Panc1 (cell line): ENCODE results near the gene CCN6. TPM values are rescaled to one million over a fixed set of nuclear protein-coding genes. Genes with fewer than 3 reads are reported as not detected.

Experiments used
- ATAC-seq: fragments of 200-7000 bp; cut with Tn5 transposase; 2 replicates; pipeline ENCODE4 v1.9.1; 2020; ENCODE audit warnings: mild to moderate bottlenecking, moderate library complexity
- BruUV-seq: library from RNA; stranded (reverse); fragments of 400-500 nt; replicated peaks from 2 replicates; lab custom pipeline; 2021; lab: Mats Ljungman, UMichigan
- CTCF ChIA-PET: fragments of 300-600 bp; sonication (Branson Sonifier 250); formaldehyde crosslinking; loops from one replicate; lab custom pipeline; 2022; ENCODE audit warnings: antibody characterized with exemption; lab: Charles Lee
- POLR2A ChIA-PET: fragments of 300-600 bp; sonication (Branson Sonifier 250); formaldehyde crosslinking; loops from one replicate; lab custom pipeline; 2022; ENCODE audit warnings: antibody characterized with exemption; lab: Charles Lee
- DNase-seq: peaks from one replicate; pipeline ENCODE4 v3.0.0-alpha.2; 2010; ENCODE audit warnings: low read depth, low spot score
- H3K27ac ChIP-seq: 2 replicates; pipeline ENCODE4 v1.5.1; 2011; ENCODE audit warnings: mild to moderate bottlenecking, low read length, inconsistent platforms
- H3K27me3 ChIP-seq: fragments of 200-500 bp; sonication (Bioruptor generic); 2 replicates; pipeline ENCODE4 v1.6.0; 2014; ENCODE audit warnings: low read length, inconsistent platforms; ENCODE audit not compliant: control insufficient read depth, insufficient read depth
- H3K36me3 ChIP-seq: fragments of 200-500 bp; sonication (Bioruptor generic); 2 replicates; pipeline ENCODE4 v1.5.1; 2014; ENCODE audit warnings: inconsistent platforms, mild to moderate bottlenecking, low read length, moderate library complexity; ENCODE audit not compliant: control insufficient read depth, insufficient read depth
- H3K4me1 ChIP-seq: 2 replicates; pipeline ENCODE4 v1.5.1; 2011; ENCODE audit warnings: inconsistent platforms, mild to moderate bottlenecking, low read length, moderate library complexity; ENCODE audit not compliant: control insufficient read depth, insufficient read depth
- H3K4me3 ChIP-seq, 2 experiments: 2 replicates each; pipeline ENCODE4 v1.5.1; 2011 to 2012; ENCODE audit warnings: low read depth in 2 of 2, low read length in 2 of 2, mild to moderate bottlenecking in 2 of 2, inconsistent platforms in 1 of 2, moderate library complexity in 1 of 2
- H3K9me3 ChIP-seq: fragments of 200-500 bp; sonication (Bioruptor generic); 2 replicates; pipeline ENCODE4 v1.5.1; 2014; ENCODE audit warnings: low read depth, mild to moderate bottlenecking, inconsistent platforms, low read length, moderate library complexity; ENCODE audit not compliant: control insufficient read depth, insufficient read depth
- POLR2AphosphoS5 ChIP-seq: IDR thresholded peaks from 2 replicates; pipeline ENCODE4 v1.6.1; 2012; ENCODE audit warnings: mild to moderate bottlenecking, low read depth, low read length, moderate library complexity
- SIN3A ChIP-seq: IDR thresholded peaks from 2 replicates; pipeline ENCODE4 v1.6.1; 2012; ENCODE audit warnings: low read depth, mild to moderate bottlenecking, low read length, moderate library complexity, borderline replicate concordance; ENCODE audit not compliant: insufficient read depth
- TCF7L2 ChIP-seq: IDR thresholded peaks from 2 replicates; pipeline ENCODE4 v1.6.1; 2011; ENCODE audit warnings: mild to moderate bottlenecking, low read depth, low read length, inconsistent platforms
- in situ Hi-C: cut with HindIII; loops from 2 replicates; pipeline ENCODE4 v1.10.0; 2016; ENCODE audit warnings: low sequenced_read_pairs, low pct_unique_long_range_greater_than_20kb
- intact Hi-C: fragments of 100-400 bp; cut with micrococcal nuclease; formaldehyde crosslinking; loops from one replicate; pipeline ENCODE4 v1.10.0; 2022; ENCODE audit not compliant: unreplicated experiment
- total RNA-seq: library from RNA; stranded (reverse); gene quantifications from one replicate; pipeline ENCODE4 v1.2.1, GENCODE V29; 2021; ENCODE audit not compliant: unreplicated experiment
- TF ChIP-seq, protein P1 (sequence below), 2 experiments: IDR thresholded peaks; 2 replicates each; pipeline ENCODE4 v1.6.1; 2011 to 2012; ENCODE audit warnings: low read depth in 2 of 2, control low read depth in 1 of 2, low read length in 1 of 2, mild to moderate bottlenecking in 1 of 2, moderate library complexity in 1 of 2; ENCODE audit not compliant: insufficient read depth in 1 of 2
- TF ChIP-seq, protein P2 (sequence below): fragments of 450-650 bp; IDR thresholded peaks from 2 replicates; pipeline ENCODE4 v1.5.1; 2017; ENCODE audit warnings: mild to moderate bottlenecking

CCN6 gene
- total RNA-seq, 1 experiment from 2014 or later = 3.0 TPM

DNA sequence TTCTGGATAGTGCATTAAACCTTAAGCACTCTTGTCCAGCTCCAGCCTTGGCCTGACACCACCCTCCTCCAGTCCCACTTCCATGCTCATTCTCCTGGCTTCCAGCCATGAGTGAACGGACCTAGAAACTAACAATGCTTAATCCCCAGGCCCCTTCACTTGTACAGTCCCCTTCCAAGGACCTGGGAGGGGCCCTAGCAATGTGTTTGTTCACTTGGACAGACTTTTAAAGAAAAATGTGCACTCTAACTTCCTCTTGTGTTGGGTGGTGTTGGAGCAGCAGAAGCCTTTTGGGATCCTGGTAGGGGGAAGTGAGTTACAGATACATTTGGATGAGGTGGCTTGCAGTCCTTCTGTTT lies 48.9 kb upstream of the CCN6 start:
- in situ Hi-C loops = no loop called here

DNA sequence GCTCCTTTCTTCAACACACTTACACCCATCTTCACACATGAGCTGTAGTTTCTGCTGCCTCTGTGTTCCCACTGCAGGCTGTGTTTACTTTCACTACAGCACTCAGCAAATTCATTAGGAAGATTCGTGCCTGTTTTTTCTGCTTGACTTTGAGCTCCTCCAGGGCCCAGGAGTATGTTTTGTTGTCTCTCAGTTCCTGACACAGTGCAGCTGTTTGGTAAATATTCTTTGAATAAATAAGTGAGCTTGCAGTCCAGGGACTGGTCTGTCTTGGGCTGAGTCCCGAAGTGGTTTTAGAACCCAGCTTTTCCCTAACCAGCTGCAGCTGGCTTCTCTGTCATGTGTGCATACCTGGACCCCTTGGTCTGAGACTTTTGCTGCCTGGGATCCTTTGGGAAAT lies 46.6 kb upstream of the CCN6 start:
- no TSS peak for BruUV-seq
- TF ChIP-seq POLR2AphosphoS5 (no peak), SIN3A (no peak), TCF7L2 (no peak)
- TF ChIP-seq, protein P1, sequence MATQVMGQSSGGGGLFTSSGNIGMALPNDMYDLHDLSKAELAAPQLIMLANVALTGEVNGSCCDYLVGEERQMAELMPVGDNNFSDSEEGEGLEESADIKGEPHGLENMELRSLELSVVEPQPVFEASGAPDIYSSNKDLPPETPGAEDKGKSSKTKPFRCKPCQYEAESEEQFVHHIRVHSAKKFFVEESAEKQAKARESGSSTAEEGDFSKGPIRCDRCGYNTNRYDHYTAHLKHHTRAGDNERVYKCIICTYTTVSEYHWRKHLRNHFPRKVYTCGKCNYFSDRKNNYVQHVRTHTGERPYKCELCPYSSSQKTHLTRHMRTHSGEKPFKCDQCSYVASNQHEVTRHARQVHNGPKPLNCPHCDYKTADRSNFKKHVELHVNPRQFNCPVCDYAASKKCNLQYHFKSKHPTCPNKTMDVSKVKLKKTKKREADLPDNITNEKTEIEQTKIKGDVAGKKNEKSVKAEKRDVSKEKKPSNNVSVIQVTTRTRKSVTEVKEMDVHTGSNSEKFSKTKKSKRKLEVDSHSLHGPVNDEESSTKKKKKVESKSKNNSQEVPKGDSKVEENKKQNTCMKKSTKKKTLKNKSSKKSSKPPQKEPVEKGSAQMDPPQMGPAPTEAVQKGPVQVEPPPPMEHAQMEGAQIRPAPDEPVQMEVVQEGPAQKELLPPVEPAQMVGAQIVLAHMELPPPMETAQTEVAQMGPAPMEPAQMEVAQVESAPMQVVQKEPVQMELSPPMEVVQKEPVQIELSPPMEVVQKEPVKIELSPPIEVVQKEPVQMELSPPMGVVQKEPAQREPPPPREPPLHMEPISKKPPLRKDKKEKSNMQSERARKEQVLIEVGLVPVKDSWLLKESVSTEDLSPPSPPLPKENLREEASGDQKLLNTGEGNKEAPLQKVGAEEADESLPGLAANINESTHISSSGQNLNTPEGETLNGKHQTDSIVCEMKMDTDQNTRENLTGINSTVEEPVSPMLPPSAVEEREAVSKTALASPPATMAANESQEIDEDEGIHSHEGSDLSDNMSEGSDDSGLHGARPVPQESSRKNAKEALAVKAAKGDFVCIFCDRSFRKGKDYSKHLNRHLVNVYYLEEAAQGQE (IDR thresholded peaks at IDR 0.05; ENCODE audit: insufficient read depth in 1 of 2, low read depth in 2 of 2, low read length in 1 of 2) = no peak
- TF ChIP-seq, protein P2, sequence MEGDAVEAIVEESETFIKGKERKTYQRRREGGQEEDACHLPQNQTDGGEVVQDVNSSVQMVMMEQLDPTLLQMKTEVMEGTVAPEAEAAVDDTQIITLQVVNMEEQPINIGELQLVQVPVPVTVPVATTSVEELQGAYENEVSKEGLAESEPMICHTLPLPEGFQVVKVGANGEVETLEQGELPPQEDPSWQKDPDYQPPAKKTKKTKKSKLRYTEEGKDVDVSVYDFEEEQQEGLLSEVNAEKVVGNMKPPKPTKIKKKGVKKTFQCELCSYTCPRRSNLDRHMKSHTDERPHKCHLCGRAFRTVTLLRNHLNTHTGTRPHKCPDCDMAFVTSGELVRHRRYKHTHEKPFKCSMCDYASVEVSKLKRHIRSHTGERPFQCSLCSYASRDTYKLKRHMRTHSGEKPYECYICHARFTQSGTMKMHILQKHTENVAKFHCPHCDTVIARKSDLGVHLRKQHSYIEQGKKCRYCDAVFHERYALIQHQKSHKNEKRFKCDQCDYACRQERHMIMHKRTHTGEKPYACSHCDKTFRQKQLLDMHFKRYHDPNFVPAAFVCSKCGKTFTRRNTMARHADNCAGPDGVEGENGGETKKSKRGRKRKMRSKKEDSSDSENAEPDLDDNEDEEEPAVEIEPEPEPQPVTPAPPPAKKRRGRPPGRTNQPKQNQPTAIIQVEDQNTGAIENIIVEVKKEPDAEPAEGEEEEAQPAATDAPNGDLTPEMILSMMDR = no peak
- H3K27me3 ChIP-seq = peaks cover 7% of the 10 kb centered on the region
- ATAC-seq (0 out of 2 replicates have a peak, but pooled peaks have one; percentile 12), DNase-seq (no peak)
- no peaks in the 10 kb centered on the region for H3K9me3 ChIP-seq
- no peaks in the 10 kb centered on the region for H3K4me1 ChIP-seq
- in situ Hi-C loops = no loop called here
- ChIA-PET POLR2A (no interaction called here), CTCF (interaction anchor here (0.6 to 1.1 kb wide), 2 partner anchors 10 to 11 kb away, joined by 3 to 5 read pairs; no protein-coding TSS in a partner anchor)
- no peaks in the 10 kb centered on the region for H3K36me3 ChIP-seq
- H3K27ac ChIP-seq = no peak overlapping the region
- intact Hi-C loops = no loop called here
- no peak overlapping the region for H3K4me3 ChIP-seq

More for the DNA sequence above, 48.9 kb upstream of the CCN6 start:
- peaks cover 14% of the 10 kb centered on the region for H3K27me3 ChIP-seq
- H3K9me3 ChIP-seq = no peaks in the 10 kb centered on the region
- intact Hi-C loops = no loop called here
- DNase-seq = no peak
- TF ChIP-seq SIN3A (no peak), TCF7L2 (no peak), POLR2AphosphoS5 (no peak)
- TF ChIP-seq, protein P2 = no peak
- TF ChIP-seq, protein P1 (IDR thresholded peaks at IDR 0.05; ENCODE audit: insufficient read depth in 1 of 2, low read depth in 2 of 2, low read length in 1 of 2) = no peak
- H3K27ac ChIP-seq = no peak overlapping the region
- no peak overlapping the region for H3K4me3 ChIP-seq
- no peaks in the 10 kb centered on the region for H3K4me1 ChIP-seq
- no peaks in the 10 kb centered on the region for H3K36me3 ChIP-seq
- ChIA-PET CTCF (no interaction called here), POLR2A (no interaction called here)
- no peak for ATAC-seq
- no TSS peak for BruUV-seq
